ENCODE results near the gene CLCN5. TPM values are rescaled to one million over a fixed set of nuclear protein-coding genes. Genes with fewer than 3 reads are reported as not detected.

The CLCN5 gene
- total and polyA plus RNA-seq, 2 experiments from 2014 or later, result 3.7 to 13.6 TPM

DNA sequence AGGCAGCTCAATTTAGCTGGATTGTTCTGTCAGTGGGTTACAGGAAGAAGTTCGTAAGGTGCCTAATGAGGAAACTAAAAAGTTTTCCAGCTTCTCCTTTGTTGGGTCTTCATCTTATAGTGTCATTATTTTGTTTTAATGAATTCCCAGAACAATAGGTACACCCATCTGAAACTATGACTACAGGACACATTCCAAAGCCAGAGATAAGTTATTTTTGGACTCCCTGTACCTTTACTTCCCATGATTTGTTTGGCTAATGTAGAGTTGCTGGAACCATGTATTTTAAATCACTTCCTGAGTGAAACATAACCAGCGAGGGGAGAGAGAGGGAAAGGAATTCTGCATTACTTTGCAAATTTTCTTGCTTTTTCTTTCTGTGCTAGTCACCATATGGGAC is 114.0 kb downstream of the CLCN5 start:
- Histone ChIP-seq H3K4me3 (no peak overlapping the region), H2AFZ (no peak overlapping the region), H3K79me2 (replicated peaks; ENCODE audit: insufficient read depth) (no peaks in the 10 kb centered on the region), H3K27ac (ENCODE audit: low read depth) (no peak overlapping the region), H3K4me1 (ENCODE audit: insufficient read depth) (no peaks in the 10 kb centered on the region), H3K27me3 (ENCODE audit: insufficient read depth) (no peaks in the 10 kb centered on the region), H3K9me2 (ENCODE audit: insufficient read depth) (no peaks in the 10 kb centered on the region), H4K20me1 (replicated peaks; ENCODE audit: insufficient read depth) (no peaks in the 10 kb centered on the region), H3K4me2 (no peak overlapping the region), H3F3A (replicated peaks; ENCODE audit: low read depth) (no peaks in the 10 kb centered on the region), H3K36me3 (ENCODE audit: insufficient read depth) (no peaks in the 10 kb centered on the region)
- Mint-ChIP-seq H3K9me3 (no peaks in the 10 kb centered on the region; the same call in 2 of the 3 replicates), H3K36me3 (ENCODE audit: low read depth) (no peaks in the 10 kb centered on the region), H3K4me3 (no peak overlapping the region), H3K27ac (no peak overlapping the region), H3K4me1 (0 out of 3 replicates have a peak, but pooled peaks cover 5% of the 10 kb centered on the region), H3K27me3 (ENCODE audit: insufficient read depth, low read depth, poor library complexity) (no peaks in the 10 kb centered on the region)
- TF ChIP-seq, protein P1, sequence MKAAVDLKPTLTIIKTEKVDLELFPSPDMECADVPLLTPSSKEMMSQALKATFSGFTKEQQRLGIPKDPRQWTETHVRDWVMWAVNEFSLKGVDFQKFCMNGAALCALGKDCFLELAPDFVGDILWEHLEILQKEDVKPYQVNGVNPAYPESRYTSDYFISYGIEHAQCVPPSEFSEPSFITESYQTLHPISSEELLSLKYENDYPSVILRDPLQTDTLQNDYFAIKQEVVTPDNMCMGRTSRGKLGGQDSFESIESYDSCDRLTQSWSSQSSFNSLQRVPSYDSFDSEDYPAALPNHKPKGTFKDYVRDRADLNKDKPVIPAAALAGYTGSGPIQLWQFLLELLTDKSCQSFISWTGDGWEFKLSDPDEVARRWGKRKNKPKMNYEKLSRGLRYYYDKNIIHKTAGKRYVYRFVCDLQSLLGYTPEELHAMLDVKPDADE (IDR thresholded peaks at IDR 0.05), result no peak
- TF ChIP-seq CREB1 (CRISPR knock-in tag; IDR thresholded peaks at IDR 0.05; ENCODE audit: low read depth), result no peak
- TF ChIP-seq NANOG (IDR thresholded peaks at IDR 0.05; ENCODE audit: borderline replicate concordance), result no peak
- TF ChIP-seq, protein P2, sequence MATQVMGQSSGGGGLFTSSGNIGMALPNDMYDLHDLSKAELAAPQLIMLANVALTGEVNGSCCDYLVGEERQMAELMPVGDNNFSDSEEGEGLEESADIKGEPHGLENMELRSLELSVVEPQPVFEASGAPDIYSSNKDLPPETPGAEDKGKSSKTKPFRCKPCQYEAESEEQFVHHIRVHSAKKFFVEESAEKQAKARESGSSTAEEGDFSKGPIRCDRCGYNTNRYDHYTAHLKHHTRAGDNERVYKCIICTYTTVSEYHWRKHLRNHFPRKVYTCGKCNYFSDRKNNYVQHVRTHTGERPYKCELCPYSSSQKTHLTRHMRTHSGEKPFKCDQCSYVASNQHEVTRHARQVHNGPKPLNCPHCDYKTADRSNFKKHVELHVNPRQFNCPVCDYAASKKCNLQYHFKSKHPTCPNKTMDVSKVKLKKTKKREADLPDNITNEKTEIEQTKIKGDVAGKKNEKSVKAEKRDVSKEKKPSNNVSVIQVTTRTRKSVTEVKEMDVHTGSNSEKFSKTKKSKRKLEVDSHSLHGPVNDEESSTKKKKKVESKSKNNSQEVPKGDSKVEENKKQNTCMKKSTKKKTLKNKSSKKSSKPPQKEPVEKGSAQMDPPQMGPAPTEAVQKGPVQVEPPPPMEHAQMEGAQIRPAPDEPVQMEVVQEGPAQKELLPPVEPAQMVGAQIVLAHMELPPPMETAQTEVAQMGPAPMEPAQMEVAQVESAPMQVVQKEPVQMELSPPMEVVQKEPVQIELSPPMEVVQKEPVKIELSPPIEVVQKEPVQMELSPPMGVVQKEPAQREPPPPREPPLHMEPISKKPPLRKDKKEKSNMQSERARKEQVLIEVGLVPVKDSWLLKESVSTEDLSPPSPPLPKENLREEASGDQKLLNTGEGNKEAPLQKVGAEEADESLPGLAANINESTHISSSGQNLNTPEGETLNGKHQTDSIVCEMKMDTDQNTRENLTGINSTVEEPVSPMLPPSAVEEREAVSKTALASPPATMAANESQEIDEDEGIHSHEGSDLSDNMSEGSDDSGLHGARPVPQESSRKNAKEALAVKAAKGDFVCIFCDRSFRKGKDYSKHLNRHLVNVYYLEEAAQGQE (IDR thresholded peaks at IDR 0.05; ENCODE audit: unreplicated experiment), result no peak
- no peak for TF ChIP-seq EZH2phosphoT487 (IDR thresholded peaks at IDR 0.05; ENCODE audit: unreplicated experiment)
- no peak for TF ChIP-seq ZNF331 (CRISPR knock-in tag; IDR thresholded peaks at IDR 0.05; ENCODE audit: low read depth)
- TF ChIP-seq, protein P3, sequence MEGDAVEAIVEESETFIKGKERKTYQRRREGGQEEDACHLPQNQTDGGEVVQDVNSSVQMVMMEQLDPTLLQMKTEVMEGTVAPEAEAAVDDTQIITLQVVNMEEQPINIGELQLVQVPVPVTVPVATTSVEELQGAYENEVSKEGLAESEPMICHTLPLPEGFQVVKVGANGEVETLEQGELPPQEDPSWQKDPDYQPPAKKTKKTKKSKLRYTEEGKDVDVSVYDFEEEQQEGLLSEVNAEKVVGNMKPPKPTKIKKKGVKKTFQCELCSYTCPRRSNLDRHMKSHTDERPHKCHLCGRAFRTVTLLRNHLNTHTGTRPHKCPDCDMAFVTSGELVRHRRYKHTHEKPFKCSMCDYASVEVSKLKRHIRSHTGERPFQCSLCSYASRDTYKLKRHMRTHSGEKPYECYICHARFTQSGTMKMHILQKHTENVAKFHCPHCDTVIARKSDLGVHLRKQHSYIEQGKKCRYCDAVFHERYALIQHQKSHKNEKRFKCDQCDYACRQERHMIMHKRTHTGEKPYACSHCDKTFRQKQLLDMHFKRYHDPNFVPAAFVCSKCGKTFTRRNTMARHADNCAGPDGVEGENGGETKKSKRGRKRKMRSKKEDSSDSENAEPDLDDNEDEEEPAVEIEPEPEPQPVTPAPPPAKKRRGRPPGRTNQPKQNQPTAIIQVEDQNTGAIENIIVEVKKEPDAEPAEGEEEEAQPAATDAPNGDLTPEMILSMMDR (conservative IDR thresholded peaks at IDR 0.05; ENCODE audit: low read depth in 2 of 2), result no peak
- no peak for TF ChIP-seq EZH2 (IDR thresholded peaks at IDR 0.05; ENCODE audit: low read depth, unreplicated experiment)
- TF ChIP-seq, protein P4, sequence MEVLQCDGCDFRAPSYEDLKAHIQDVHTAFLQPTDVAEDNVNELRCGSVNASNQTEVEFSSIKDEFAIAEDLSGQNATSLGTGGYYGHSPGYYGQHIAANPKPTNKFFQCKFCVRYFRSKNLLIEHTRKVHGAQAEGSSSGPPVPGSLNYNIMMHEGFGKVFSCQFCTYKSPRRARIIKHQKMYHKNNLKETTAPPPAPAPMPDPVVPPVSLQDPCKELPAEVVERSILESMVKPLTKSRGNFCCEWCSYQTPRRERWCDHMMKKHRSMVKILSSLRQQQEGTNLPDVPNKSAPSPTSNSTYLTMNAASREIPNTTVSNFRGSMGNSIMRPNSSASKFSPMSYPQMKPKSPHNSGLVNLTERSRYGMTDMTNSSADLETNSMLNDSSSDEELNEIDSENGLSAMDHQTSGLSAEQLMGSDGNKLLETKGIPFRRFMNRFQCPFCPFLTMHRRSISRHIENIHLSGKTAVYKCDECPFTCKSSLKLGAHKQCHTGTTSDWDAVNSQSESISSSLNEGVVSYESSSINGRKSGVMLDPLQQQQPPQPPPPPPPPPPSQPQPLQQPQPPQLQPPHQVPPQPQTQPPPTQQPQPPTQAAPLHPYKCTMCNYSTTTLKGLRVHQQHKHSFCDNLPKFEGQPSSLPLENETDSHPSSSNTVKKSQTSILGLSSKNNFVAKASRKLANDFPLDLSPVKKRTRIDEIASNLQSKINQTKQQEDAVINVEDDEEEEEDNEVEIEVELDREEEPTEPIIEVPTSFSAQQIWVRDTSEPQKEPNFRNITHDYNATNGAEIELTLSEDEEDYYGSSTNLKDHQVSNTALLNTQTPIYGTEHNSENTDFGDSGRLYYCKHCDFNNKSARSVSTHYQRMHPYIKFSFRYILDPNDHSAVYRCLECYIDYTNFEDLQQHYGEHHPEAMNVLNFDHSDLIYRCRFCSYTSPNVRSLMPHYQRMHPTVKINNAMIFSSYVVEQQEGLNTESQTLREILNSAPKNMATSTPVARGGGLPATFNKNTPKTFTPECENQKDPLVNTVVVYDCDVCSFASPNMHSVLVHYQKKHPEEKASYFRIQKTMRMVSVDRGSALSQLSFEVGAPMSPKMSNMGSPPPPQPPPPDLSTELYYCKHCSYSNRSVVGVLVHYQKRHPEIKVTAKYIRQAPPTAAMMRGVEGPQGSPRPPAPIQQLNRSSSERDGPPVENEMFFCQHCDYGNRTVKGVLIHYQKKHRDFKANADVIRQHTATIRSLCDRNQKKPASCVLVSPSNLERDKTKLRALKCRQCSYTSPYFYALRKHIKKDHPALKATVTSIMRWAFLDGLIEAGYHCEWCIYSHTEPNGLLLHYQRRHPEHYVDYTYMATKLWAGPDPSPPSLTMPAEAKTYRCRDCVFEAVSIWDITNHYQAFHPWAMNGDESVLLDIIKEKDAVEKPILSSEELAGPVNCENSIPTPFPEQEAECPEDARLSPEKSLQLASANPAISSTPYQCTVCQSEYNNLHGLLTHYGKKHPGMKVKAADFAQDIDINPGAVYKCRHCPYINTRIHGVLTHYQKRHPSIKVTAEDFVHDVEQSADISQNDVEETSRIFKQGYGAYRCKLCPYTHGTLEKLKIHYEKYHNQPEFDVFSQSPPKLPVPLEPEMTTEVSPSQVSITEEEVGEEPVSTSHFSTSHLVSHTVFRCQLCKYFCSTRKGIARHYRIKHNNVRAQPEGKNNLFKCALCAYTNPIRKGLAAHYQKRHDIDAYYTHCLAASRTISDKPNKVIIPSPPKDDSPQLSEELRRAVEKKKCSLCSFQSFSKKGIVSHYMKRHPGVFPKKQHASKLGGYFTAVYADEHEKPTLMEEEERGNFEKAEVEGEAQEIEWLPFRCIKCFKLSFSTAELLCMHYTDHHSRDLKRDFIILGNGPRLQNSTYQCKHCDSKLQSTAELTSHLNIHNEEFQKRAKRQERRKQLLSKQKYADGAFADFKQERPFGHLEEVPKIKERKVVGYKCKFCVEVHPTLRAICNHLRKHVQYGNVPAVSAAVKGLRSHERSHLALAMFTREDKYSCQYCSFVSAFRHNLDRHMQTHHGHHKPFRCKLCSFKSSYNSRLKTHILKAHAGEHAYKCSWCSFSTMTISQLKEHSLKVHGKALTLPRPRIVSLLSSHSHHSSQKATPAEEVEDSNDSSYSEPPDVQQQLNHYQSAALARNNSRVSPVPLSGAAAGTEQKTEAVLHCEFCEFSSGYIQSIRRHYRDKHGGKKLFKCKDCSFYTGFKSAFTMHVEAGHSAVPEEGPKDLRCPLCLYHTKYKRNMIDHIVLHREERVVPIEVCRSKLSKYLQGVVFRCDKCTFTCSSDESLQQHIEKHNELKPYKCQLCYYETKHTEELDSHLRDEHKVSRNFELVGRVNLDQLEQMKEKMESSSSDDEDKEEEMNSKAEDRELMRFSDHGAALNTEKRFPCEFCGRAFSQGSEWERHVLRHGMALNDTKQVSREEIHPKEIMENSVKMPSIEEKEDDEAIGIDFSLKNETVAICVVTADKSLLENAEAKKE (CRISPR knock-in tag; IDR thresholded peaks at IDR 0.05), result no peak
- no peak for TF ChIP-seq ZNF114 (CRISPR knock-in tag; IDR thresholded peaks at IDR 0.05)
- TF ChIP-seq POLR2AphosphoS5 (IDR thresholded peaks at IDR 0.05; ENCODE audit: low read depth), result no peak
- no peak for TF ChIP-seq STAT1 (IDR thresholded peaks at IDR 0.05; ENCODE audit: unreplicated experiment)
- TF ChIP-seq JUNB (IDR thresholded peaks at IDR 0.05; ENCODE audit: unreplicated experiment), result no peak
- ATAC-seq, result no peak
- no peak for DNase-seq (ENCODE audit: low spot score)
